OCI-LY1 (cell line): ENCODE measurements around the gene LTBP1.

Source experiments
- EZH2 ChIP-seq: fragments of 200-600 bp; sonication (generic), shearing (Covaris generic); IDR thresholded peaks from 2 replicates; pipeline ENCODE4 v1.8.0; 2017; ENCODE audit warnings: borderline replicate concordance, mixed run types, mild to moderate bottlenecking, antibody characterized with exemption, low read length, moderate library complexity, mixed read lengths
- TF ChIP-seq, protein P1 (sequence below): fragments of 200-600 bp; sonication (generic), shearing (Covaris generic); IDR thresholded peaks from 2 replicates; pipeline ENCODE4 v1.5.1; 2017; ENCODE audit warnings: mild to moderate bottlenecking, antibody characterized with exemption, low read length, moderate library complexity, mixed read lengths

DNA sequence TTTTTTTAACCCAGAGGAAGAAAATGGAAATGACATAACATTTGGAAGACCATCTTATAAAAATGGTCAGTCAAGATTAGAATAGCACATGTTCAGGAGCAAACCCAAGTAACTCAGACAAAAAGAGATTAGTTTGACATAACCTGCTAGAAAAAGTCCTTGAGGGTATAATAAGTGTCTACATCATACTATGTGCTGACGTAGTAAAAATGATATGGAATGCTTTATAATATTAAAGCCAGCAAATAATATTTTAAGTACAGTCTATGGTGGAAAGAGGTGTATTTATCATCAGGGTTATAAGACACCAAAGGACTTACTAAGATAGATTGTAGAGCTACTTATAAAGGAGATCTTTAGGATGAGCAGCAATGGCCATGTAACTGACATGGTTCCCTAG lies 169.0 kb downstream of the LTBP1 start:
- TF ChIP-seq, protein P1, sequence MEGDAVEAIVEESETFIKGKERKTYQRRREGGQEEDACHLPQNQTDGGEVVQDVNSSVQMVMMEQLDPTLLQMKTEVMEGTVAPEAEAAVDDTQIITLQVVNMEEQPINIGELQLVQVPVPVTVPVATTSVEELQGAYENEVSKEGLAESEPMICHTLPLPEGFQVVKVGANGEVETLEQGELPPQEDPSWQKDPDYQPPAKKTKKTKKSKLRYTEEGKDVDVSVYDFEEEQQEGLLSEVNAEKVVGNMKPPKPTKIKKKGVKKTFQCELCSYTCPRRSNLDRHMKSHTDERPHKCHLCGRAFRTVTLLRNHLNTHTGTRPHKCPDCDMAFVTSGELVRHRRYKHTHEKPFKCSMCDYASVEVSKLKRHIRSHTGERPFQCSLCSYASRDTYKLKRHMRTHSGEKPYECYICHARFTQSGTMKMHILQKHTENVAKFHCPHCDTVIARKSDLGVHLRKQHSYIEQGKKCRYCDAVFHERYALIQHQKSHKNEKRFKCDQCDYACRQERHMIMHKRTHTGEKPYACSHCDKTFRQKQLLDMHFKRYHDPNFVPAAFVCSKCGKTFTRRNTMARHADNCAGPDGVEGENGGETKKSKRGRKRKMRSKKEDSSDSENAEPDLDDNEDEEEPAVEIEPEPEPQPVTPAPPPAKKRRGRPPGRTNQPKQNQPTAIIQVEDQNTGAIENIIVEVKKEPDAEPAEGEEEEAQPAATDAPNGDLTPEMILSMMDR = no peak
- no peak for TF ChIP-seq EZH2
